ENCODE data around the gene ZC3H10.

ZC3H10 gene

GRCh38 chr12:56099787-56100186 is 18.3 kb upstream of the ZC3H10 start:
- H3K36me3 Mint-ChIP-seq (ENCODE audit: low read depth) = no peaks in the 10 kb centered on the region
- H3K9me3 Mint-ChIP-seq = no peaks in the 10 kb centered on the region
- no peak overlapping the region for H3K4me3 Mint-ChIP-seq
- TF ChIP-seq CTCF (IDR thresholded peaks at IDR 0.05) = no peak
- no peak overlapping the region for H3K27ac Mint-ChIP-seq
- H3K27me3 Mint-ChIP-seq (ENCODE audit: low read depth, poor library complexity) = no peaks in the 10 kb centered on the region
- H3K4me1 Mint-ChIP-seq = peaks cover 30% of the 10 kb centered on the region
- DNase-seq = no peak

GRCh38 chr12:56101045-56101444 is 17.0 kb upstream of the ZC3H10 start:
- TF ChIP-seq CTCF (IDR thresholded peaks at IDR 0.05) = no peak
- Mint-ChIP-seq H3K4me1 (peaks cover 40% of the 10 kb centered on the region), H3K27ac (no peak overlapping the region), H3K36me3 (ENCODE audit: low read depth) (no peaks in the 10 kb centered on the region), H3K4me3 (no peak overlapping the region), H3K27me3 (ENCODE audit: low read depth, poor library complexity) (no peaks in the 10 kb centered on the region), H3K9me3 (no peaks in the 10 kb centered on the region)
- DNase-seq = no peak

GRCh38 chr12:56102683-56103065 is 15.4 kb upstream of the ZC3H10 start:
- DNase-seq = no peak
- Mint-ChIP-seq H3K27ac (no peak overlapping the region), H3K36me3 (ENCODE audit: low read depth) (peaks cover 15% of the 10 kb centered on the region), H3K9me3 (no peaks in the 10 kb centered on the region), H3K4me1 (peaks cover 51% of the 10 kb centered on the region), H3K4me3 (peak overlapping the region; percentile 97), H3K27me3 (ENCODE audit: low read depth, poor library complexity) (no peaks in the 10 kb centered on the region)
- no peak for TF ChIP-seq CTCF (IDR thresholded peaks at IDR 0.05)

GRCh38 chr12:56103066-56103711 is 14.9 kb upstream of the ZC3H10 start:
- Mint-ChIP-seq H3K27me3 (ENCODE audit: low read depth, poor library complexity) (no peaks in the 10 kb centered on the region), H3K9me3 (no peaks in the 10 kb centered on the region), H3K4me1 (peaks cover 49% of the 10 kb centered on the region), H3K36me3 (ENCODE audit: low read depth) (peaks cover 20% of the 10 kb centered on the region), H3K4me3 (peak overlapping the region; percentile 97), H3K27ac (no peak overlapping the region)
- TF ChIP-seq CTCF (IDR thresholded peaks at IDR 0.05) = no peak
- DNase-seq = no peak

GRCh38 chr12:56103823-56104108 is 14.3 kb upstream of the ZC3H10 start:
- peak overlapping the region; percentile 97 for H3K4me3 Mint-ChIP-seq
- H3K27ac Mint-ChIP-seq = peak overlapping the region; percentile 99
- DNase-seq = no peak
- no peaks in the 10 kb centered on the region for H3K9me3 Mint-ChIP-seq
- H3K4me1 Mint-ChIP-seq = peaks cover 49% of the 10 kb centered on the region
- H3K36me3 Mint-ChIP-seq (ENCODE audit: low read depth) = peaks cover 25% of the 10 kb centered on the region
- no peaks in the 10 kb centered on the region for H3K27me3 Mint-ChIP-seq (ENCODE audit: low read depth, poor library complexity)
- no peak for TF ChIP-seq CTCF (IDR thresholded peaks at IDR 0.05)

- Mint-ChIP-seq H3K4me1 (peaks cover 49% of the 10 kb centered on the region), H3K27me3 (ENCODE audit: low read depth, poor library complexity) (no peaks in the 10 kb centered on the region), H3K36me3 (ENCODE audit: low read depth) (peaks cover 30% of the 10 kb centered on the region), H3K4me3 (peak within 1 kb of the TSS; percentile 97), H3K27ac (peak within 1 kb of the TSS; percentile 99), H3K9me3 (no peaks in the 10 kb centered on the region)
- no peak for TF ChIP-seq CTCF (IDR thresholded peaks at IDR 0.05)
- DNase-seq = peak; percentile 97
Observed at GRCh38 chr12:56104109-56104814, 13.8 kb upstream of the ZC3H10 start, which contains the start of gene PA2G4. Gene PA2G4 (plus strand): TSS chr12:56104559. CDS start chr12:56104738, 179 bp downstream.

Data from nephron progenitor cell (in vitro differentiated cells).